GM10266 (cell line): ENCODE results near the gene AKAP6.

Experiments used
- DNase-seq: peaks from one replicate; pipeline ENCODE4 v3.0.0; 2012; ENCODE audit errors: extremely low spot score
- CTCF ChIP-seq: IDR thresholded peaks from 2 replicates; pipeline ENCODE4 v1.5.1; 2012; ENCODE audit warnings: mild to moderate bottlenecking, low read depth; ENCODE audit not compliant: control insufficient read depth, insufficient read depth; ENCODE audit errors: missing control alignments

AKAP6 gene

DNA sequence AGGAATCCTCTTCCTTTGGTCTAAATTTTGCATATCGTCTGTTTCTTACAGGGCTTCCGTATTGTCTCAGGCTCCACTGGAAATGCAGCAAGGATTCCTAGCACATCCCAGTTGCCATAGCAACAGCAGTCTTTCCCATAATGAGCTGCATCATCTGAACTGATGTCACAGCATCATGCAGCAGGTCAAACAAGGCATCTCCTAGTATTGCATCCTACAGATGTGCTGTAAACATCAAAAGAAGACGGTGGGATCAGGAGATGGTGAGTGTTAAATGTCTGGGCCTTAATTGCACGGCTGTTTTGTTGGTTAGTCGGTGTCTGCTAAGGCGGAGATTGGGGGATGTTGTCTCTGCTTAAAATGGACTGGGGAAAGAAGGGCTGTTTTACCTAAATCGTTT lies at the start of gene AKAP6:
Gene AKAP6 (plus strand): TSS at position 153 of the 400 bp plus-strand sequence. CDS start 104,196 bp downstream, outside the sequence.
- DNase-seq, result no peak
- TF ChIP-seq CTCF, result no peak

- TF ChIP-seq CTCF, result no peak
- DNase-seq, result no peak
These were observed 42.5 kb upstream of the AKAP6 start for GRCh38 chr14:32286602-32287001.

- no peak for DNase-seq
- TF ChIP-seq CTCF, result no peak
These were observed 32.7 kb upstream of the AKAP6 start for GRCh38 chr14:32296366-32296765.

DNA sequence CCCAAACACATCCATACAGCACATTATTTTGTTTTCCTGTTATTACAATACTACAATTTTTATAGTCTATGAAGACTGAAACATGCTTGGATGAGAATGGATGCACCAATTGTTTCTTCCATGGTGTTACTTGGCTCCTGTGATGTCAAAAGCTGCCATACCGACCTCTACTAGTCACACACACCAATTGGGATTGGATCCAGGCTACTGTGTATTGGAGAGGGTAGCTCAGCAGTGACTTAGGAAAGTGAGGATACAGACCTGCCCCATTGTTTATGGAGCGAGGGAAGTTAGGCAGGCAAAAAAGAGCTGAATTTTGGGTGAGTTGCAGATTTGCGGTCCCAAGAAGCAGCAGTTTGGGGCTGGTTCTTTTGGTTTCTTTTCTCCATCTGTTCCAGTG lies 30.8 kb upstream of the AKAP6 start:
- no peak for TF ChIP-seq CTCF
- DNase-seq, result no peak

DNA sequence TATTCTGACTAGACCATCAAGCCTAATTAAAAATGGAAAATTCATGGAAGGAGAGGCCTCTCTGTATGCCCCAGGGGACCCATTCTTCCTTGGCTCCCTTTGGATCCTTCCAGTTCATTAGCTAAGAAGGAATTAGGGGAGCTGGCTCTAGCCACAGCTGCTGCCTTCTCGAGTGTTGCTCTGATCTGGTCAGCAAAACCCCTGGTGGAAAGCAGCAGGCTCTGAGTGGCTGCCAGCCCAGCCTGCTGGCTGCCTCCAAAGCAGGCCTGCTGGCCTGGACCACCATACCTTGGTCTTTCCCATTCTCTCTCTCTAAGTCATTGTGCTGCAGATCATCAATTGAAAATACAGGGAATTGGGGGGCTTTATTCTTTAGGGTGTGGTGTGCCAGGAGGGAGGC lies 29.0 kb upstream of the AKAP6 start:
- no peak for DNase-seq
- no peak for TF ChIP-seq CTCF

- DNase-seq, result no peak
- TF ChIP-seq CTCF, result no peak
These were observed 25.2 kb upstream of the AKAP6 start for GRCh38 chr14:32303865-32304264.

- no peak for TF ChIP-seq CTCF
- DNase-seq, result no peak
These were observed 24.8 kb upstream of the AKAP6 start for GRCh38 chr14:32304296-32304695.

GRCh38 chr14:32306549-32306948 lies 22.5 kb upstream of the AKAP6 start:
- no peak for DNase-seq
- TF ChIP-seq CTCF, result no peak
